ENCODE data around the gene DLST. TPM values are rescaled to one million over a fixed set of nuclear protein-coding genes. Genes with fewer than 3 reads are reported as not detected.

Gene DLST
- total and polyA plus RNA-seq, 9 donors = 41.0 to 100 (median 68.6) TPM

GRCh38 chr14:74952697-74953484 is 71.2 kb downstream of the DLST start:
- Histone ChIP-seq H3K27me3 (no peaks in the 10 kb centered on the region), H3K4me3 (no peak overlapping the region), H3K4me1 (ENCODE audit: insufficient read depth) (peaks cover 4% of the 10 kb centered on the region), H3K36me3 (no peaks in the 10 kb centered on the region), H3K9me3 (no peaks in the 10 kb centered on the region), H3K27ac (no peak overlapping the region)
- TF ChIP-seq POLR2A (IDR thresholded peaks at IDR 0.05) = no peak
- TF ChIP-seq CTCF (IDR thresholded peaks at IDR 0.05) = no peak
- TF ChIP-seq EP300 (IDR thresholded peaks at IDR 0.05) = no peak
- intact Hi-C loops (cut with DNase I) = loop anchor here in 1 of 4 donors (10.0 kb wide), 1 partner anchor 62 kb away; no protein-coding TSS in a partner anchor
- 74 to 82% (median 82%) methylated on average over 18 of the region's 18 CpGs for whole genome bisulfite sequencing, 3 donors
- no peak for DNase-seq

Other genes starting within 250 kb of the DLST start
- gene AREL1, start 168.8 kb upstream of the DLST start, total RNA-seq = 10 to 100 TPM; 14.8 to 38.1 (median 26.5) TPM
- 10 to 100 TPM in 1 of 2 donors, 1 to 10 TPM in 1; 8.2 to 24.0 TPM for gene AREL1, start 168.8 kb upstream of the DLST start, polyA plus RNA-seq
- 10 to 100 TPM; 19.8 to 60.8 (median 43.1) TPM for gene FCF1, start 168.8 kb upstream of the DLST start, total RNA-seq
- gene FCF1, start 168.8 kb upstream of the DLST start, polyA plus RNA-seq = 10 to 100 TPM; 31.5 to 57.6 TPM
- 10 to 100 TPM; 58.7 to 92.4 (median 70.2) TPM for gene YLPM1, start 118.6 kb upstream of the DLST start, total RNA-seq
- 10 to 100 TPM; 30.1 to 68.4 TPM for gene YLPM1, start 118.6 kb upstream of the DLST start, polyA plus RNA-seq
- not detected for gene PROX2, start 5.8 kb upstream of the DLST start, total RNA-seq
- gene PROX2, start 5.8 kb upstream of the DLST start, polyA plus RNA-seq = not detected
- 1 to 10 TPM in 5 of 7 donors, under 1 TPM in 2; 0.24 to 3.0 (median 1.8) TPM for gene RPS6KL1, start 41.3 kb downstream of the DLST start, total RNA-seq
- 1 to 10 TPM in 1 of 2 donors, under 1 TPM in 1; 0.67 to 1.7 TPM for gene RPS6KL1, start 41.3 kb downstream of the DLST start, polyA plus RNA-seq
- 10 to 100 TPM in 1 of 7 donors, 1 to 10 TPM in 5, not detected in 1; 1.8 to 14.0 (median 3.1) TPM for gene PGF, start 73.7 kb downstream of the DLST start, total RNA-seq
- 1 to 10 TPM; 4.5 to 5.7 TPM for gene PGF, start 73.7 kb downstream of the DLST start, polyA plus RNA-seq
- 10 to 100 TPM in 6 of 7 donors, 1 to 10 TPM in 1; 8.8 to 33.3 (median 29.6) TPM for gene EIF2B2, start 121.0 kb downstream of the DLST start, total RNA-seq
- 10 to 100 TPM; 30.6 to 59.9 TPM for gene EIF2B2, start 121.0 kb downstream of the DLST start, polyA plus RNA-seq
- gene MLH3, start 169.6 kb downstream of the DLST start, total RNA-seq = 10 to 100 TPM; 21.7 to 36.4 (median 26.8) TPM
- 10 to 100 TPM; 14.8 to 18.7 TPM for gene MLH3, start 169.6 kb downstream of the DLST start, polyA plus RNA-seq
- 10 to 100 TPM in 4 of 7 donors, 1 to 10 TPM in 3; 5.5 to 27.7 (median 11.2) TPM for gene ACYP1, start 182.1 kb downstream of the DLST start, total RNA-seq
- gene ACYP1, start 182.1 kb downstream of the DLST start, polyA plus RNA-seq = 10 to 100 TPM; 11.3 to 16.9 TPM
- gene ZC2HC1C, start 187.7 kb downstream of the DLST start, total RNA-seq = 1 to 10 TPM in 4 of 7 donors, under 1 TPM in 3; 0.66 to 9.2 (median 1.3) TPM
- gene ZC2HC1C, start 187.7 kb downstream of the DLST start, polyA plus RNA-seq = 1 to 10 TPM in 1 of 2 donors, under 1 TPM in 1; 0.46 to 2.6 TPM
- 100 to 1,000 TPM in 4 of 7 donors, 10 to 100 TPM in 3; 58.1 to 140 (median 117) TPM for gene NEK9, start 245.1 kb downstream of the DLST start, total RNA-seq
- gene NEK9, start 245.1 kb downstream of the DLST start, polyA plus RNA-seq = 100 to 1,000 TPM in 1 of 2 donors, 10 to 100 TPM in 1; 57.0 to 105 TPM